ENCODE results near the gene MYO10. TPM values are rescaled to one million over a fixed set of nuclear protein-coding genes. Genes with fewer than 3 reads are reported as not detected.

The MYO10 gene
- total and polyA plus RNA-seq, 2 experiments from 2014 or later, result 33.7 to 52.4 TPM

- Histone ChIP-seq H3K4me3 (no peak overlapping the region), H3K9me3 (ENCODE audit: low read depth) (no peaks in the 10 kb centered on the region), H3K4me1 (ENCODE audit: insufficient read depth) (peaks cover 9% of the 10 kb centered on the region), H3K4me2 (no peak overlapping the region), H3K36me3 (replicated peaks; ENCODE audit: insufficient read depth, low read depth) (no peaks in the 10 kb centered on the region), H3K27me3 (no peaks in the 10 kb centered on the region), H4K20me1 (ENCODE audit: insufficient read depth, poor library complexity, severe bottlenecking) (peaks cover 15% of the 10 kb centered on the region), H3K79me2 (peaks cover 62% of the 10 kb centered on the region), H2AFZ (no peak overlapping the region), H3K27ac (no peak overlapping the region), H3K9me2 (replicated peaks; ENCODE audit: insufficient read depth) (no peaks in the 10 kb centered on the region)
- WGBS (ENCODE audit: low lambda C conversion rate, missing lambda C conversion rate), result 83% methylated on average over 4 of the region's 4 CpGs
- no peak for TF ChIP-seq CTCF (IDR thresholded peaks at IDR 0.05; ENCODE audit: poor library complexity)
- no peak for TF ChIP-seq EZH2 (IDR thresholded peaks at IDR 0.05; ENCODE audit: borderline replicate concordance)
- no peak for TF ChIP-seq EZH2phosphoT487 (IDR thresholded peaks at IDR 0.05; ENCODE audit: low read depth, severe bottlenecking, unreplicated experiment)
- DNase-seq (ENCODE audit: low spot score), result no peak
Observed at GRCh38 chr5:16853518-16853917, 82.6 kb downstream of the MYO10 start.

GRCh38 chr5:16852251-16853005, 83.7 kb downstream of the MYO10 start:
- no peak for TF ChIP-seq CTCF (IDR thresholded peaks at IDR 0.05; ENCODE audit: poor library complexity)
- TF ChIP-seq EZH2 (IDR thresholded peaks at IDR 0.05; ENCODE audit: borderline replicate concordance), result no peak
- TF ChIP-seq EZH2phosphoT487 (IDR thresholded peaks at IDR 0.05; ENCODE audit: low read depth, severe bottlenecking, unreplicated experiment), result no peak
- H3K36me3 ChIP-seq (replicated peaks; ENCODE audit: insufficient read depth, low read depth), result no peaks in the 10 kb centered on the region
- H3K4me2 ChIP-seq, result no peak overlapping the region
- no peaks in the 10 kb centered on the region for H3K27me3 ChIP-seq
- no peaks in the 10 kb centered on the region for H3K9me3 ChIP-seq (ENCODE audit: low read depth)
- DNase-seq (ENCODE audit: low spot score), result no peak
- peaks cover 53% of the 10 kb centered on the region for H3K79me2 ChIP-seq
- 63% methylated on average over 7 of the region's 7 CpGs for WGBS (ENCODE audit: low lambda C conversion rate, missing lambda C conversion rate)
- H2AFZ ChIP-seq, result no peak overlapping the region
- peaks cover 9% of the 10 kb centered on the region for H4K20me1 ChIP-seq (ENCODE audit: insufficient read depth, poor library complexity, severe bottlenecking)
- H3K27ac ChIP-seq, result no peak overlapping the region
- H3K9me2 ChIP-seq (replicated peaks; ENCODE audit: insufficient read depth), result no peaks in the 10 kb centered on the region
- no peak overlapping the region for H3K4me3 ChIP-seq
- peaks cover 9% of the 10 kb centered on the region for H3K4me1 ChIP-seq (ENCODE audit: insufficient read depth)

GRCh38 chr5:16849775-16850174, 86.3 kb downstream of the MYO10 start:
- H3K79me2 ChIP-seq, result peaks cover 45% of the 10 kb centered on the region

More at GRCh38 chr5:16849775-16850174, 86.3 kb downstream of the MYO10 start:
- Histone ChIP-seq H3K4me2 (no peak overlapping the region), H3K4me1 (ENCODE audit: insufficient read depth) (peaks cover 4% of the 10 kb centered on the region), H3K9me2 (replicated peaks; ENCODE audit: insufficient read depth) (no peaks in the 10 kb centered on the region), H3K36me3 (replicated peaks; ENCODE audit: insufficient read depth, low read depth) (no peaks in the 10 kb centered on the region), H3K27me3 (no peaks in the 10 kb centered on the region), H2AFZ (no peak overlapping the region), H3K27ac (no peak overlapping the region), H3K9me3 (ENCODE audit: low read depth) (no peaks in the 10 kb centered on the region), H3K4me3 (no peak overlapping the region), H4K20me1 (ENCODE audit: insufficient read depth, poor library complexity, severe bottlenecking) (peaks cover 3% of the 10 kb centered on the region)
- WGBS (ENCODE audit: low lambda C conversion rate, missing lambda C conversion rate), result 79% methylated on average over 4 of the region's 4 CpGs
- no peak for DNase-seq (ENCODE audit: low spot score)
- no peak for TF ChIP-seq EZH2 (IDR thresholded peaks at IDR 0.05; ENCODE audit: borderline replicate concordance)
- no peak for TF ChIP-seq CTCF (IDR thresholded peaks at IDR 0.05; ENCODE audit: poor library complexity)
